Ectodermal cell (in vitro differentiated cells): ENCODE results near the gene SIRT2.

Experiments used
- H3K27ac ChIP-seq: 2 replicates; pipeline ENCODE4 v1.7.0; 2013; ENCODE audit warnings: mild to moderate bottlenecking, low read depth, low read length; ENCODE audit not compliant: insufficient read depth, poor library complexity, severe bottlenecking
- H3K27me3 ChIP-seq: 2 replicates; pipeline ENCODE4 v1.7.0; 2013; ENCODE audit warnings: mild to moderate bottlenecking, low read length; ENCODE audit not compliant: insufficient read depth, control insufficient read depth, poor library complexity, severe bottlenecking
- H3K36me3 ChIP-seq: one replicate; pipeline ENCODE4 v1.7.0; 2013; ENCODE audit warnings: low read length; ENCODE audit not compliant: control insufficient read depth, insufficient read depth
- H3K4me1 ChIP-seq: one replicate; pipeline ENCODE4 v1.7.0; 2013; ENCODE audit warnings: low read length; ENCODE audit not compliant: control insufficient read depth, insufficient read depth
- H3K4me3 ChIP-seq: 2 replicates; pipeline ENCODE4 v1.7.0; 2013; ENCODE audit warnings: low read depth, low read length, control low read depth; ENCODE audit not compliant: insufficient read depth
- H3K9me3 ChIP-seq: 2 replicates; pipeline ENCODE4 v1.7.0; 2013; ENCODE audit warnings: mild to moderate bottlenecking, low read length, moderate library complexity; ENCODE audit not compliant: control insufficient read depth
- WGBS, 2 experiments: methylation state at CpG; one replicate each; pipeline ENCODE4 v1.1.7; 2013; ENCODE audit warnings: missing lambda C conversion rate in 2 of 2; 5-methylcytosine and 5-hydroxymethylcytosine counted together

The SIRT2 gene

DNA sequence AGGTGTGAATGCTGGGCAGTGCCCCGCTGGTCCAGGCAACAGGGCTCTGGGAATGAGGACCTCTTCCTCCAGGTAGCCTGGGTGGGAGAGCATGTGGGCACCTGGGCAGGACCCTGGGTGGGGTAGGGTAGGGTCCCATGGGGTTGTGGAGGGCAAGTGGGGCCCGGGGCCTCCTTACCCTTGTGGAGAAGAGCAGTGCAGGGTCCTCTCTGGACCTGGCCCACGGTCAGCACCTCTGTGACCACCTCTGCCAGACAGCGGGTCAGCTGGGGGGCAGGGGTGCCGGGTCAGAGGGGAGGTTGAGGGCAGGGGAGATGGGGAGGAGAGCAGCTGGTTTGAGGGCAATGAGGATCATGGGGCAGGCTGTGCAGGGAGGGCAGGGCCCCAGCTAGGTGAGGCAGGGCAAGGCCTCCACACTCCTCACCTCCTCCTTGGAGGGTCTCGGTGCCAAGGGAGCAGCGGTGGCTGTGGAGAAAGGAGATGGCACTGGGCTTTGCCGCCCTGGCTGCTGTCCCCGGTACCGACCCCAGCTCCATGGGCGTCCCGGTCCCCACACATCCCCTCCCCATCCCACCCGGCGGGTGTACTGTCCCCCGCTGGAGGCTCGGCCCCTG is 12.1 kb upstream of the SIRT2 start:
- Histone ChIP-seq H3K4me1 (no peaks in the 10 kb centered on the region), H3K27ac (no peak overlapping the region), H3K4me3 (no peak overlapping the region), H3K9me3 (no peaks in the 10 kb centered on the region), H3K36me3 (no peaks in the 10 kb centered on the region), H3K27me3 (peaks cover 4% of the 10 kb centered on the region)
- 83 to 89% methylated on average over 16 of the region's 16 CpGs for WGBS, 2 experiments

DNA sequence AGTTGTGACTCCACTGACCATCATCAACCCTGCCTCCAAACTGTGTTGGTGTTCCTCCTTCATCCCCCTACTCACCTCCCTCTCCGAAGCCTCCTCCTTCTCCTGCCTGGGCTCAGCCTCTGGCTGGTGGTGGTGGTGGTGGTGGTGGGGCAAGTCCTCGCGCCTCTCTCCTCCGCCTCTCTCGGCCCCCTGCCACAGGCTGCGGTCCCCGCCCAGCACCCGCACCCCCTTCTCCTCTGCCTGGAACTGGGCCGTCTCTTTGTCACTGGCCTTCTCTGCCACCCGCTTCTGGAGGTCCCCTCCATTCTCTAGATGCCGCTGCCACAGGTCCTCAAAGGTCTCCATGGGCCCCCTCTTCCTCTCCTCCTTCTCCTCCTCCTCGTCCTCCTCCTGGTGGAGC is 11.1 kb upstream of the SIRT2 start:
- no peaks in the 10 kb centered on the region for H3K4me1 ChIP-seq
- no peak overlapping the region for H3K27ac ChIP-seq
- peaks cover 4% of the 10 kb centered on the region for H3K27me3 ChIP-seq
- 93 to 94% methylated on average over 11 of the region's 12 CpGs for WGBS, 2 experiments
- no peaks in the 10 kb centered on the region for H3K9me3 ChIP-seq
- no peaks in the 10 kb centered on the region for H3K36me3 ChIP-seq
- H3K4me3 ChIP-seq, result no peak overlapping the region

DNA sequence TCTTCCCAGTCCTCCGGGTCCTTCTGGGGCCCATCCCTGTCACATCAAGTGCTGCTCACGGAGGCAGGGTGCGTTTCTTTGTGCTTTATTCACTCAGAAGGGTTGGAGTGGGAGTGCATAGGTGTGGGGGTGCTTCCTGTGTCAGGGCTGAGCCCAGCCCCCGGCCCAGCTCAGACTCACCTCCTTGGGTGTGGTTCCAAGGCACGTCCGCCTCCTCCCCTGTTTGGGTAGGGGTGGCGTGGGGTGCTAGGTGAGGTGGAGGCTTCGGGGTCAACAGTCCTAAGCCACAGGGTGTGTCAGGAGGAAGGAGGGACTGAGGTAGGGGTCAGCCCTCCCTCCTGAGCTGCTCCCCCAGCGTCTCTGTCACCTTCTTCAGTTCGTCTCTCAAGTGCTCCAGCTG is 9.5 kb upstream of the SIRT2 start:
- WGBS, 2 experiments, result 88 to 91% methylated on average over 10 of the region's 10 CpGs
- H3K36me3 ChIP-seq, result no peaks in the 10 kb centered on the region
- peaks cover 4% of the 10 kb centered on the region for H3K27me3 ChIP-seq
- H3K9me3 ChIP-seq, result no peaks in the 10 kb centered on the region
- no peaks in the 10 kb centered on the region for H3K4me1 ChIP-seq
- no peak overlapping the region for H3K27ac ChIP-seq
- H3K4me3 ChIP-seq, result no peak overlapping the region

DNA sequence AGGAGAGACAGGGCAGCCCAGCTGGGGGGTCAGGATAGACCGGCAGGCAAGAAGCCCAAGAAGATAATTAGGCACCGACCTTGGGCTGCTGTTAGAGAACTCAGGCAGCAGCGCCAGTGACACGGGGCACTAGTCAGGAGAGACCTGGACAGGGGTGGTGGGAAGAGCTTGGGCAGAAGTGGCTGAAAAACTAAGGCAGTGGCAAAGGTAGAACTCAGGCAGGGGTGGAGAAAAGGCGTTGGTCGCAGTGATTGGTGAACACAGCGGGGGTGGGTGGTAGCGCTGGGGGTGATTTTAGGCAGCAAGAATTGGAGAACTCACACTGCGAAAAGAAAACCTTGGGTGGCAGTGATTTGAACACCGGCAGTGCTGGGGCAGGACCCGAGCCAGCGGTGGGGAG is 8.3 kb upstream of the SIRT2 start:
- H3K27ac ChIP-seq, result no peak overlapping the region
- no peaks in the 10 kb centered on the region for H3K9me3 ChIP-seq
- H3K4me1 ChIP-seq, result no peaks in the 10 kb centered on the region
- WGBS, 2 experiments, result 95% methylated on average over 12 of the region's 12 CpGs
- no peaks in the 10 kb centered on the region for H3K36me3 ChIP-seq
- H3K27me3 ChIP-seq, result peaks cover 4% of the 10 kb centered on the region
- H3K4me3 ChIP-seq, result no peak overlapping the region

DNA sequence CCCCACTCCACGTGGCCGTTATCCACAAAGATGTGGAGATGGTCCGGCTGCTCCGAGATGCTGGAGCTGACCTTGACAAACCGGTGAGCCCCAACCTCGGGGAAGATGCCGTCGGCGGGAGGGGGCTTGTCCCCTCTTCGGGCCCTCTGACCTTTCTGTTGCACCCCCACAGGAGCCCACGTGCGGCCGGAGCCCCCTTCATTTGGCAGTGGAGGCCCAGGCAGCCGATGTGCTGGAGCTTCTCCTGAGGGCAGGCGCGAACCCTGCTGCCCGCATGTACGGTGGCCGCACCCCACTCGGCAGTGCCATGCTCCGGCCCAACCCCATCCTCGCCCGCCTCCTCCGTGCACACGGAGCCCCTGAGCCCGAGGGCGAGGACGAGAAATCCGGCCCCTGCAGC is 7.8 kb upstream of the SIRT2 start:
- H3K36me3 ChIP-seq, result no peaks in the 10 kb centered on the region
- no peak overlapping the region for H3K27ac ChIP-seq
- no peaks in the 10 kb centered on the region for H3K9me3 ChIP-seq
- WGBS, 2 experiments, result 95 to 96% methylated on average over 29 of the region's 29 CpGs
- H3K4me3 ChIP-seq, result no peak overlapping the region
- H3K4me1 ChIP-seq, result no peaks in the 10 kb centered on the region
- H3K27me3 ChIP-seq, result peaks cover 4% of the 10 kb centered on the region

DNA sequence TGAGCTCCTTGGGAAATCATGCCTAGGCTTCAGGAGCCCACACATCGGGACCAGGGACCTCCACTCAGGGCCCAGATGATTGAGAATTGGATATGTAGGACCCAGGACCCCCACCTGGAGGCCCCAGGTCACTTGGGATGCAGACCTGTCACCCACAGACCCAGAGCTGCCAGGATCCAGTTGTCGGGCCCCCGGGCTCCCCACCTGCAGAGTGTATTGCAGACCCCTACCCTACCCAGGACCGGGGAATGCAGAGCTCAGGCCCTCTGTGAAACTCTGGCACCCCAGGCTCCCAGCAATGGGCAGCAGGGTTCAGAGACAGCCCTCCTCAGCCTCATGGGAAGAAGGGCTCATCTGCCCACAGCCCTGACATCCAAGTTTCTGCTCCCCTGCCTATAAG is 6.2 kb upstream of the SIRT2 start:
- Histone ChIP-seq H3K9me3 (no peaks in the 10 kb centered on the region), H3K27ac (no peak overlapping the region)
- WGBS, 2 experiments, result 90 to 97% methylated on average over 4 of the region's 4 CpGs

DNA sequence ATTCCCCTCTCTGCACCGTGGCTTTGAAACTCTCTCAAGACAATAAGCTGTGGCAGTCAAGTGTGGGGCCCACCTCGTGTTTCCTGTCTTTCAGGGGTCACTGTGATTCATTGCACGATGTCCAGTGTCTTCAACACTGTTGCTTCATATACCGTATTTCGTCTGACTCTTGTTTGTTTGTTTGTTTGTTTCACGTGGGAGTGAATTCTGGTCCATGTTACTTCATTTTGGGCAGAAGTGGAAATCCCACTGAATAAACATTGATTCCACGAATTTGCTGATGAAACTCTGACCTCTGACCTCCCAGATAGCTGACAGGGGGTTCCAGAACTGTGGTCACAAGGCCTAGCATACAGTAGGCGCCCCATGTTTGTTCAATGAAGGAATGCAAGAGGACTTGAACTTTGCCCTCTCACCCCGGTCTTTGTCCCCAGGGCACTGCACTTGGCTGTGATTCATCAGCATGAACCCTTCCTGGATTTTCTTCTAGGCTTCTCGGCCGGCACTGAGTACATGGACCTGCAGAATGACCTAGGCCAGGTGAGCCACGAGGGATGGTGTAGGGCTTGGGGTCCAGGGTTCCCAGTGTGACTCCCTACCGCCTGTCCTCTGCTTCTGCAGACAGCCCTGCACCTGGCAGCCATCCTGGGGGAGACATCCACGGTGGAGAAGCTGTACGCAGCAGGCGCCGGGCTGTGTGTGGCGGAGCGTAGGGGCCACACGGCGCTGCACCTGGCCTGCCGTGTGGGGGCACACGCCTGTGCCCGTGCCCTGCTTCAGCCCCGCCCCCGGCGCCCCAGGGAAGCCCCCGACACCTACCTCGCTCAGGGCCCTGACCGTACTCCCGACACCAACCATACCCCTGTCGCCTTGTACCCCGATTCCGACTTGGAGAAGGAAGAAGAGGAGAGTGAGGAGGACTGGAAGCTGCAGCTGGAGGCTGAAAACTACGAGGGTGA is 5.4 kb upstream of the SIRT2 start:
- 94 to 96% methylated on average over 35 of the region's 35 CpGs for WGBS, 2 experiments
- H3K36me3 ChIP-seq, result no peaks in the 10 kb centered on the region
- H3K27me3 ChIP-seq, result no peaks in the 10 kb centered on the region
- H3K9me3 ChIP-seq, result no peaks in the 10 kb centered on the region
- no peak overlapping the region for H3K4me3 ChIP-seq
- no peak overlapping the region for H3K27ac ChIP-seq
- no peaks in the 10 kb centered on the region for H3K4me1 ChIP-seq

More for the DNA sequence above, 6.2 kb upstream of the SIRT2 start:
- H3K4me1 ChIP-seq, result no peaks in the 10 kb centered on the region
- no peak overlapping the region for H3K4me3 ChIP-seq
- H3K27me3 ChIP-seq, result no peaks in the 10 kb centered on the region
- H3K36me3 ChIP-seq, result no peaks in the 10 kb centered on the region

DNA sequence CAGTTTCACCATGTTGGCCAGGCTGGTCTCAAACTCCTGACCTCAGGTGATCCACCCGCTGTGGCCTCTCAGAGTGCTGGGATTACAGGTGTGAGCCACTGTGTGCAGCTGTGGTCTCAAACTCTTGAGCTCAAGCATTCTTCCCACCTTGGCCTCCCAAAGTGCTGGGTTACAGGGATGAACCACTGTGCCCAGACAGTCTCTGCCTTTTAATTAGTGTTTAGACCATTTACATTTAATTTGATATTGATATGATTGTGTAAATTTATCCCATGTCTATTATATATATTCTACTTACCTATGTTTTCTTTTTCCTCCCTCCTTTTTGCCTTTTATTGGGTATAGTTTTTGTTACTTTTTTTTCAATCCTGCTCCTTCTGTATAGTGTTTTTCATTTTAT is 2.3 kb upstream of the SIRT2 start:
- 97% methylated on average over 1 of the region's 1 CpG for WGBS, 2 experiments
- Histone ChIP-seq H3K4me3 (no peak overlapping the region), H3K27ac (no peak overlapping the region), H3K9me3 (no peaks in the 10 kb centered on the region), H3K4me1 (no peaks in the 10 kb centered on the region), H3K27me3 (peaks cover 10% of the 10 kb centered on the region), H3K36me3 (no peaks in the 10 kb centered on the region)

DNA sequence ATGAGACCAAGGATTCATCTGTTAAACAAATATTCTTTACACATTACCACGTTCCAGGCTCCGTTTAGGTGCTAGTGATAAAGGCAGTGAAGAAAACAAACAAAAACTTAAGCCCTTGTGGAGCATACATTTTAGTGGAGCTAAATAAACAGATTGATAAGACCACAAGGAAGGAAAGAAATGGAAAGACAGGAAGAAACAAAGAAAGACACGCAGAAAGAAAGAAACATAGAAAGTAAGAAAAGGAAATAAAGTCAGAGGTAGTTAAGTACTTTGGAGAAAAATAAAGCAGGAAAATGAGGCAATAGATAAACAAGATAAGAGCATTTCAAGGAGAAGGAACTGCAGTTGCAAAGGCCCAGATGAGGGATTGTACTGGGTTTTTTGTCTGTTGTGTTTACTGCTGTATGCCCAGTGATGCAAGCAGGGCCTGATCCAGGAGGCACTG is 1.3 kb upstream of the SIRT2 start:
- peaks cover 10% of the 10 kb centered on the region for H3K27me3 ChIP-seq
- no peaks in the 10 kb centered on the region for H3K36me3 ChIP-seq
- WGBS, 2 experiments, result 79 to 86% methylated on average over 3 of the region's 3 CpGs
- H3K9me3 ChIP-seq, result no peaks in the 10 kb centered on the region
- H3K4me3 ChIP-seq, result peak overlapping the region; percentile 81
- H3K4me1 ChIP-seq, result no peaks in the 10 kb centered on the region
- peak overlapping the region; percentile 45 for H3K27ac ChIP-seq

DNA sequence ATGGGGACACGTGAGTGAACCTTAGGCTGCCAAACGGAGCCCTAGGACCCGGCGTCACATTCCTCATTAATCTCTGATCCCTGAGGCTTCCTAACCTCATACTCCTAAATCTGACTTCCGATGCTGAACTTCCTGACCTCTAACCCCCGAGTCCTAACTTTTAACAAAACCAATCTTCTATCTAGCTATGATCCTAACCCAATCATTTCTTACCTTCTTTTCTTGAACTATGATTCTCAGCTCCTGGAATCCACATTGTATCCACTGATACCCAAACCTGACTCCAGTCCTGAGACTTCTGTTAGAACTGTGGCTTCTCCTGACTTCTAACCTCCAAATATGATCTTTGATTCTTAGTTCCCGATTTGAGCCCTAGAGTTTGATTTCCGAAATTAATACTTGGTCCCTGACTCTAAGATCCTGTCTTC is 798 bp upstream of the SIRT2 start:
- H3K9me3 ChIP-seq, result no peaks in the 10 kb centered on the region
- H3K4me3 ChIP-seq, result peak overlapping the region; percentile 81
- H3K27ac ChIP-seq, result peak overlapping the region; percentile 45
- H3K27me3 ChIP-seq, result peaks cover 10% of the 10 kb centered on the region
- WGBS, 2 experiments, result 7 to 10% methylated on average over 8 of the region's 8 CpGs
- no peaks in the 10 kb centered on the region for H3K36me3 ChIP-seq
- H3K4me1 ChIP-seq, result no peaks in the 10 kb centered on the region
